ENCODE results near the gene FSTL1.

DNA sequence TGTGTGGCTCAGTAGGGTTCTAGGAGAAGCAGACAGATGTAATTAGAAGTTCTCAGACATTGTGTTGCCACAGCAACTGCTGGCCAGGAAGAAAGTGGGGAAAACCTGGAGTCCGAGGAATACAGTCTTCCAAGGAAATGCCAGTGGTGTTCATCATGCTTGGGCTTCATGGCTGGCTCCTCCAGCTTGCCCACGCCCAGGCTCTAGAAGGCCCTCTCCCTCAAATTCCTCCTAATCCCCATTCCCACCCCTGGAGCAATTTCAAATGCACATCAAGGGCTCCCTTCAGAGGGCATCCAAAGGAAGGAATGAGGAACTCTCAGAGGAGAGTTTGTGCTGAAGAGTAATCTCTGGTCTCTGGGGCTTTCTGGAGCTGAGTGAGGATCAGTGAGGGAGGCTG is 21.9 kb downstream of the FSTL1 start:
- TF ChIP-seq, protein P1, sequence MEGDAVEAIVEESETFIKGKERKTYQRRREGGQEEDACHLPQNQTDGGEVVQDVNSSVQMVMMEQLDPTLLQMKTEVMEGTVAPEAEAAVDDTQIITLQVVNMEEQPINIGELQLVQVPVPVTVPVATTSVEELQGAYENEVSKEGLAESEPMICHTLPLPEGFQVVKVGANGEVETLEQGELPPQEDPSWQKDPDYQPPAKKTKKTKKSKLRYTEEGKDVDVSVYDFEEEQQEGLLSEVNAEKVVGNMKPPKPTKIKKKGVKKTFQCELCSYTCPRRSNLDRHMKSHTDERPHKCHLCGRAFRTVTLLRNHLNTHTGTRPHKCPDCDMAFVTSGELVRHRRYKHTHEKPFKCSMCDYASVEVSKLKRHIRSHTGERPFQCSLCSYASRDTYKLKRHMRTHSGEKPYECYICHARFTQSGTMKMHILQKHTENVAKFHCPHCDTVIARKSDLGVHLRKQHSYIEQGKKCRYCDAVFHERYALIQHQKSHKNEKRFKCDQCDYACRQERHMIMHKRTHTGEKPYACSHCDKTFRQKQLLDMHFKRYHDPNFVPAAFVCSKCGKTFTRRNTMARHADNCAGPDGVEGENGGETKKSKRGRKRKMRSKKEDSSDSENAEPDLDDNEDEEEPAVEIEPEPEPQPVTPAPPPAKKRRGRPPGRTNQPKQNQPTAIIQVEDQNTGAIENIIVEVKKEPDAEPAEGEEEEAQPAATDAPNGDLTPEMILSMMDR (IDR thresholded peaks at IDR 0.05) = no peak
- no peak for TF ChIP-seq EZH2 (IDR thresholded peaks at IDR 0.05; ENCODE audit: borderline replicate concordance, insufficient read depth, low read depth, low read length, poor library complexity, severe bottlenecking)

Data from B cell (primary cell).